ENCODE measurements around the gene SAMD5.

GRCh38 chr6:147530132-147531060 lies 21.9 kb downstream of the SAMD5 start:
- TF ChIP-seq POLR2A (IDR thresholded peaks at IDR 0.05), result no peak
- TF ChIP-seq EP300 (IDR thresholded peaks at IDR 0.05), result no peak
- no peak for TF ChIP-seq CTCF (IDR thresholded peaks at IDR 0.05)

All from sigmoid colon (tissue), 4 donors.